Measurements from ENCODE around the gene MFAP4.
"Not testable (repeated sequence)": the region's sequence is repeated elsewhere in the genome, so short reads cannot be mapped to it uniquely, and the experiment has no call there.

Gene MFAP4

DNA sequence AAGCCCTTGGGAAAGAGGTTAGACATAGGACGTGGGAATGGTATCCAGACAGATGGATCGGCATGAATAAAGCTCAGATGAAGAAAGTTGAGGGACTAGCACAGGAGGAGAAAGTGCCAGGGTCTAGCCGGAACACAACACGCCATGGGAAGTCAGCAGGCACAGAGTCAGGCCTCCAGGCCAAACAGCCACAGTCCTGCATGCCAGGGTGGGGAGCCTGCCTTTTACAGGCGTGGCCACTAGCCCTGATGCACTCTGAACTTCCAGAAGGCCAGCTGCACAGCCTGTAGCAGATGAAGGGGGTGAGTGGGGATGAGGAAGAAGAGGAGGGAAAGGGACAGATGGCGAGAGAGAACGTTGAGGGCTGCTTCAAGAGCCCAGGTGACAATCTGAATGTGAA is 29.6 kb downstream of the MFAP4 start:
- TF ChIP-seq, protein P1, sequence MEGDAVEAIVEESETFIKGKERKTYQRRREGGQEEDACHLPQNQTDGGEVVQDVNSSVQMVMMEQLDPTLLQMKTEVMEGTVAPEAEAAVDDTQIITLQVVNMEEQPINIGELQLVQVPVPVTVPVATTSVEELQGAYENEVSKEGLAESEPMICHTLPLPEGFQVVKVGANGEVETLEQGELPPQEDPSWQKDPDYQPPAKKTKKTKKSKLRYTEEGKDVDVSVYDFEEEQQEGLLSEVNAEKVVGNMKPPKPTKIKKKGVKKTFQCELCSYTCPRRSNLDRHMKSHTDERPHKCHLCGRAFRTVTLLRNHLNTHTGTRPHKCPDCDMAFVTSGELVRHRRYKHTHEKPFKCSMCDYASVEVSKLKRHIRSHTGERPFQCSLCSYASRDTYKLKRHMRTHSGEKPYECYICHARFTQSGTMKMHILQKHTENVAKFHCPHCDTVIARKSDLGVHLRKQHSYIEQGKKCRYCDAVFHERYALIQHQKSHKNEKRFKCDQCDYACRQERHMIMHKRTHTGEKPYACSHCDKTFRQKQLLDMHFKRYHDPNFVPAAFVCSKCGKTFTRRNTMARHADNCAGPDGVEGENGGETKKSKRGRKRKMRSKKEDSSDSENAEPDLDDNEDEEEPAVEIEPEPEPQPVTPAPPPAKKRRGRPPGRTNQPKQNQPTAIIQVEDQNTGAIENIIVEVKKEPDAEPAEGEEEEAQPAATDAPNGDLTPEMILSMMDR (IDR thresholded peaks at IDR 0.05; ENCODE audit: insufficient read depth, low read length, poor library complexity, severe bottlenecking), result no peak
- no peaks in the 10 kb centered on the region for H3K36me3 ChIP-seq (ENCODE audit: control insufficient read depth, insufficient read depth, low read length)
- no peak for DNase-seq (ENCODE audit: extremely low read depth, insufficient read length)
- H3K27me3 ChIP-seq (replicated peaks; ENCODE audit: control insufficient read depth, insufficient read depth, low read length), result no peaks in the 10 kb centered on the region
- H3K4me3 ChIP-seq (replicated peaks; ENCODE audit: low read depth, low read length), result no peak overlapping the region

DNA sequence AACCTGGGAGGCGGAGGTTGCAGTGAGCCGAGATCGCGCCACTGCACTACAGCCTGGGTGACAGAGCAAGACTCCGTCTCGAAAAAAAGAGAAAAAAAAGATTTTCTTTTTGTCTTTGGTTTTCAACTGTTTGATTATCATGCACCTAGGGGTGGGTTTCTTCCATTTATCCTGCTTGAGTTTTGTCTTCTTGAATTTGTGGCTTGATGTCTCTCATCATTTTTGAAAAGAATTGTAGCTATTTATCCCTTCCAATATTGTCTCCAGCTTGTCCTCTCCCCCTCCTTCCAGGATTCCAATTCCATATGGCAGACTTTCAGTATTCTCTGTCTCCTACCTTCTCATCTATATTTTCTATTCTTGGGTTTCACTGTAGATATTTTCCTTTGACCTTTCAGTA is 32.2 kb downstream of the MFAP4 start:
- Histone ChIP-seq H3K4me3 (replicated peaks; ENCODE audit: low read depth, low read length) (no peak overlapping the region), H3K36me3 (ENCODE audit: control insufficient read depth, insufficient read depth, low read length) (no peaks in the 10 kb centered on the region), H3K27me3 (replicated peaks; ENCODE audit: control insufficient read depth, insufficient read depth, low read length) (no peaks in the 10 kb centered on the region)
- TF ChIP-seq, protein P1 (IDR thresholded peaks at IDR 0.05; ENCODE audit: insufficient read depth, low read length, poor library complexity, severe bottlenecking), result no peak
- DNase-seq (ENCODE audit: extremely low read depth, insufficient read length), result no peak

DNA sequence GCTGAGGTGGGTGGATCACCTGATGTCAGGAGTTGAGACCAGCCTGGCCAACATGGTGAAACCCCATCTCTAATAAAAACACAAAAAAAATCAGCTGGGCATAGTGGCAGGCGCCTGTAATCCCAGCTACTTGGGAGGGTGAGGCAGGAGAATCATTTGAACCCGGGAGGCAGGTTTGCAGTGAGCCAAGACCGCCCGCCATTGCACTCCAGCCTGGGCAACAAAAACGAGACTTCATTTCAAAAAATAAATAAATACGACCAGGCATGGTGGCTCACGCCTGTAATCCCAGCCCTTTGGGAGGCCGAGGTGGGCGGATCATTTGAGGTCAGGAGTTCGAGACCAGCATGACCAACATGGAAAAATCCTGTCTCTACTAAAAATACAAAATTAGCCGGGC is 33.6 kb downstream of the MFAP4 start:
- not testable (repeated sequence) for DNase-seq (ENCODE audit: extremely low read depth, insufficient read length); H3K27me3 ChIP-seq (replicated peaks; ENCODE audit: control insufficient read depth, insufficient read depth, low read length); H3K4me3 ChIP-seq (replicated peaks; ENCODE audit: low read depth, low read length); H3K36me3 ChIP-seq (ENCODE audit: control insufficient read depth, insufficient read depth, low read length)

DNA sequence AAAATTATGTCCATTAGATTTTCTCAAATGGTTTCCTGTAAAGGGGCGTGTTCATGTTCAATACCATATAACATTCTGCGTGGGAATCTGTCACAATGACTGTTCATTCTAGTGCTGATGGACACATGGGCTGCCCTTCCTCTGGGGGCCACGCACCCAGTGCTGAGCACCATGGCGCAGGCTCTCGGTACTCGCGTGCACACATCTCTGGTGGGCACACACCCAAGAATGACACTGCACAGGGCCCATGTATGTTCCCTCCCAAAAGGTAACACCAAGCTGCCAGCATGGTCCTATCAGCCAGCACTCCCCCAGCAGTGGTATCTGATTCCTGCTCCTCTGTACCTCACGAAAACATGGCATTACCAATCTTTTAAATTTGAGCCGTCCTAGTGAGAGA is 38.2 kb downstream of the MFAP4 start:
- Histone ChIP-seq H3K4me3 (replicated peaks; ENCODE audit: low read depth, low read length) (no peak overlapping the region), H3K27me3 (replicated peaks; ENCODE audit: control insufficient read depth, insufficient read depth, low read length) (no peaks in the 10 kb centered on the region), H3K36me3 (ENCODE audit: control insufficient read depth, insufficient read depth, low read length) (no peaks in the 10 kb centered on the region)
- TF ChIP-seq, protein P1 (IDR thresholded peaks at IDR 0.05; ENCODE audit: insufficient read depth, low read length, poor library complexity, severe bottlenecking), result no peak
- no peak for DNase-seq (ENCODE audit: extremely low read depth, insufficient read length)

DNA sequence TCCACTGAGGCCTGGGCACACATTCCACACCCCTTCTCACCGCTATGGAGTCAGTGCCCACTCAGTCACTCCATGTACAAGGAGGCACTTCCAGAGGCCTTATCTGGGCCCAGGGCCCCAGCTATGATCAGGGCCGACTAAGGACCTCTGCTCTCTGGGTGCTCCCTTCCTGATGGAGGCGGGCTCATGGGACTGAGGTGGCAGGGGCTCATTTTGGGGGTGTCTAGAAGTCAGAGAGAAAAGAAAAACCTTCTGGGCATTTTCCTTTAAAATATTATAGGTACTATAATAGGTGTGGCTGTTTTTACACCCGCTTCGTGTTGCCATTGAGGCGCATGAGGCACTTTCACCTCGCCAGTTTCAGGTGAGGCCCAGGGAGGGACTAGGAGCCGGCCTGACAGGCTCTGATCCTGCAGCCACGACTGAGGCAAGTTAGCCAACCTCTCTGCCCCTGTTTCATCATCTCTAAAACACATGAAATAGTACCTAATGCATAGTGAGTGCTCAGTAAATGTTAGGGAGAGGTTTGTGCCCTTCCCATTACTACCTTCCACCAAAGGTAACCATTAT is 38.8 kb downstream of the MFAP4 start:
- DNase-seq (ENCODE audit: extremely low read depth, insufficient read length), result no peak
- H3K4me3 ChIP-seq (replicated peaks; ENCODE audit: low read depth, low read length), result no peak overlapping the region
- no peaks in the 10 kb centered on the region for H3K36me3 ChIP-seq (ENCODE audit: control insufficient read depth, insufficient read depth, low read length)
- H3K27me3 ChIP-seq (replicated peaks; ENCODE audit: control insufficient read depth, insufficient read depth, low read length), result no peaks in the 10 kb centered on the region
- TF ChIP-seq, protein P1 (IDR thresholded peaks at IDR 0.05; ENCODE audit: insufficient read depth, low read length, poor library complexity, severe bottlenecking), result no peak

DNA sequence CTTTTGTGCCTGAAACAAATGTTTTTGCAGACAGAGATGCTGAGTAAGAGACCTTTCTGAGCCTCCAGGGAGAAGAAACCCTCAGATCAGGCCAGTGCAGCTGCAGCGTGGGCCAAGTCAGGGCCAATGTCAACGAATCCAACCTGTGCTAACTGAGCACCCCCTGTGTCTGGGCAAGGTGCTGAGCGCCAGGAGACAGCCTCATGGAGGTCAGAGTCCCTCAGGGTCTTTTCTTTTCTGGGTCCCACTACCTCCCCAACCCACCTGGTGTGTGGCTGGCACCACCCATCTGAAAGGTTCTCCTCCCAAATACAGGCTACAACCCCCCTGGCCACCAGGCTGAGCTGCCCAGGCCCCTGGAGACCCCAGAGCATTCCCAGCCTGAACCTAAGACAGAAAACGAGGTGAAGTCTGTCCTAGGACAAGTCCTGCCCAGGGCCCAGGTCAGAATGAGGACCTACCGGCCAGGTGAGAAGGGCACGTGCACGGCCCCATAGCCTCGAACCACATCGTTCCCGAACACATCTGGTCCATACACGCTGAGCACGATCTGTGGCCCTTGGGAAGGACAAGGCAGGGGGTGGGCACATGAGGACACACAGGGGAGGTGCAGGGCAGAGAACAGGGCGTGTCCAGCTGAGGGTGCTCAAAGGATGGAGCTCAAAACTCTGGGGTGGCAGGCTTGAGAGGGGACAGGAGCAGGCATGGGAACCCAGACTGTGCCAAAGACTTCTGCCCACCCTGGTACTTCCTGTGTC is 39.5 kb downstream of the MFAP4 start:
- TF ChIP-seq, protein P1 (IDR thresholded peaks at IDR 0.05; ENCODE audit: insufficient read depth, low read length, poor library complexity, severe bottlenecking), result no peak
- no peaks in the 10 kb centered on the region for H3K36me3 ChIP-seq (ENCODE audit: control insufficient read depth, insufficient read depth, low read length)
- H3K27me3 ChIP-seq (replicated peaks; ENCODE audit: control insufficient read depth, insufficient read depth, low read length), result no peaks in the 10 kb centered on the region
- no peak for DNase-seq (ENCODE audit: extremely low read depth, insufficient read length)
- no peak overlapping the region for H3K4me3 ChIP-seq (replicated peaks; ENCODE audit: low read depth, low read length)

All from GM06990 (cell line).